Stomach (tissue), 4 donors: ENCODE measurements around the gene GALNT18.

Experiments
- CTCF ChIP-seq, 7 experiments: fragments of 450-650 bp in 4 of 7; fragments of 200-600 bp in 3 of 7; sonication (generic) in 3 of 7; IDR thresholded peaks; one replicate each; pipeline ENCODE4 v1.5.1; 2016 to 2019; ENCODE audit warnings: antibody characterized with exemption in 7 of 7, control low read depth in 2 of 7, mild to moderate bottlenecking in 1 of 7
- EP300 ChIP-seq: sonication (generic); formaldehyde crosslinking; IDR thresholded peaks from one replicate; pipeline ENCODE4 v1.6.1; 2017; ENCODE audit warnings: antibody characterized with exemption
- POLR2A ChIP-seq, 4 donors: fragments of 450-650 bp; IDR thresholded peaks; one replicate each; pipeline ENCODE4 v1.6.1; 2016; ENCODE audit warnings: antibody characterized with exemption in 4 of 4, control low read depth in 2 of 4, mild to moderate bottlenecking in 1 of 4, moderate library complexity in 1 of 4
- POLR2AphosphoS5 ChIP-seq, 3 donors: sonication (generic); formaldehyde crosslinking; IDR thresholded peaks; one replicate each; pipeline ENCODE4 v1.6.1; 2016; ENCODE audit warnings: antibody characterized with exemption in 3 of 3

- TF ChIP-seq CTCF (IDR thresholded peaks at IDR 0.05) (no peak), POLR2A (IDR thresholded peaks at IDR 0.05) (no peak), POLR2AphosphoS5 (IDR thresholded peaks at IDR 0.05) (no peak), EP300 (no peak)
Observed at GRCh38 chr11:11477695-11478420, 143.9 kb downstream of the GALNT18 start.
